NB4 (cell line): ENCODE data around the gene TMPRSS2.

Experiments
- POLR2A ChIP-seq: IDR thresholded peaks from 2 replicates; pipeline ENCODE4 v1.6.1; 2011; ENCODE audit warnings: mild to moderate bottlenecking; ENCODE audit not compliant: insufficient read length; ENCODE audit errors: extremely low read depth
- TF ChIP-seq, protein P1 (sequence below): IDR thresholded peaks from one replicate; pipeline ENCODE4 v1.5.1; 2012; ENCODE audit warnings: low read depth, low read length

DNA sequence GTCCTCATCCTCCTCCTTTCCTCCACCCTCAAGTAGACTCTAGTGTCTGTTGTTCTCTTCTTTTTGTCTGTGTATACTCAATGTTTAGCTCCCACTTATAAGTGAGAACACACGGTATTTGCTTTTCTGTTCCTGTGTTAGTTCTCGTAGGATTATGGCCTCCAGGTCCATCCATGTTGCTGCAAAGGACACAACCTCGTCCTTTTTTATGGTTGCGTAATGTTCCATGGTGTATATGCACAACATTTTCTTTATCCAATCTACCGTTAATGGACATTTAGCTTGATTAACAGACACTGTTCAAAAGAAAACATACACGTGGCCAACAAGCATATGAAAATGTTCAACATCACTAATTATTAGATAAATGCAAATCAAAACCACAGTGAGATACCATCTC, 44.3 kb upstream of the TMPRSS2 start:
- TF ChIP-seq POLR2A: no peak
- TF ChIP-seq, protein P1, sequence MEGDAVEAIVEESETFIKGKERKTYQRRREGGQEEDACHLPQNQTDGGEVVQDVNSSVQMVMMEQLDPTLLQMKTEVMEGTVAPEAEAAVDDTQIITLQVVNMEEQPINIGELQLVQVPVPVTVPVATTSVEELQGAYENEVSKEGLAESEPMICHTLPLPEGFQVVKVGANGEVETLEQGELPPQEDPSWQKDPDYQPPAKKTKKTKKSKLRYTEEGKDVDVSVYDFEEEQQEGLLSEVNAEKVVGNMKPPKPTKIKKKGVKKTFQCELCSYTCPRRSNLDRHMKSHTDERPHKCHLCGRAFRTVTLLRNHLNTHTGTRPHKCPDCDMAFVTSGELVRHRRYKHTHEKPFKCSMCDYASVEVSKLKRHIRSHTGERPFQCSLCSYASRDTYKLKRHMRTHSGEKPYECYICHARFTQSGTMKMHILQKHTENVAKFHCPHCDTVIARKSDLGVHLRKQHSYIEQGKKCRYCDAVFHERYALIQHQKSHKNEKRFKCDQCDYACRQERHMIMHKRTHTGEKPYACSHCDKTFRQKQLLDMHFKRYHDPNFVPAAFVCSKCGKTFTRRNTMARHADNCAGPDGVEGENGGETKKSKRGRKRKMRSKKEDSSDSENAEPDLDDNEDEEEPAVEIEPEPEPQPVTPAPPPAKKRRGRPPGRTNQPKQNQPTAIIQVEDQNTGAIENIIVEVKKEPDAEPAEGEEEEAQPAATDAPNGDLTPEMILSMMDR: no peak
